Activated naive CD4-positive, alpha-beta T cell treated with anti-CD3 and anti-CD28 coated beads, Interleukin-2, amount 50 U/mL, for 24 hours (primary cell): ENCODE measurements around the gene SMG6.

Experiments
- H3K27ac Mint-ChIP-seq: one replicate; pipeline ENCODE4 v1.8.0; 2021; ENCODE audit warnings: mild to moderate bottlenecking, mixed read lengths
- H3K27me3 Mint-ChIP-seq: one replicate; pipeline ENCODE4 v1.8.0; 2021; ENCODE audit warnings: mixed read lengths
- H3K36me3 Mint-ChIP-seq: one replicate; pipeline ENCODE4 v1.8.0; 2021; ENCODE audit warnings: mixed read lengths
- H3K4me1 Mint-ChIP-seq: one replicate; pipeline ENCODE4 v1.8.0; 2021; ENCODE audit warnings: mixed read lengths
- H3K4me3 Mint-ChIP-seq: one replicate; pipeline ENCODE4 v1.8.0; 2021; ENCODE audit warnings: mild to moderate bottlenecking, mixed read lengths
- H3K9me3 Mint-ChIP-seq: one replicate; pipeline ENCODE4 v1.8.0; 2021; ENCODE audit warnings: mixed read lengths

Gene SMG6

DNA sequence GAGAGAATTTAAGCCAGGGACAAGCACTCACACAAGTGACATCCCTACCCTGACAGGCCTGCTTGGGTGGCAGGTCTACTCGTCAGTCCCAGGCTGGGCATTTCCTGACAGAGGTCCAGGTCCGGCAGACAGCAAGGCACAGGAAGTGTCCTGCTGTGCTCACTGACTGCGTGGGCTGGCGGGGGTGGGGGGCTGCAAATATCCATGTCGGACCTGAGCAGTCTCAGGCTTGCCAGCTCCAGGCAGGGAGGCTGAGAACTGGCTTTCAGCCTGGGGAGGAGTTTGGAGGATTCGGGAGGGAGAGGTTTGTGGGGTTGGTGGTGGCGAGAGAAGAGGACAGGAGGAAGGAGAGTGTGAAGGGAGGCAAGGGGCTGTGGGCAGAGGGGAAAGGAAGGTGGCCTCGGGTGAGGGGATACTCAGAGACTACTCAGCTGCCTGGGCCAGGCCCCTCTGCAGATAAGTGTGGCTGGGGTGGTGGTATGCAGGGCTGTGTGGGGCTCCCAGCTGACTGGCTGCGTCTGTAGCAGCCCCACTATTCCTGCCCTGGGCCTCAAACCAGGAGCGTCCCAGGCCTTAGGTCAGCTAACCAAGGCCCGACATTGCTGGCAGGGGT is 240.9 kb downstream of the SMG6 start:
- Mint-ChIP-seq H3K36me3 (peaks cover 33% of the 10 kb centered on the region), H3K4me1 (peaks cover 8% of the 10 kb centered on the region)

DNA sequence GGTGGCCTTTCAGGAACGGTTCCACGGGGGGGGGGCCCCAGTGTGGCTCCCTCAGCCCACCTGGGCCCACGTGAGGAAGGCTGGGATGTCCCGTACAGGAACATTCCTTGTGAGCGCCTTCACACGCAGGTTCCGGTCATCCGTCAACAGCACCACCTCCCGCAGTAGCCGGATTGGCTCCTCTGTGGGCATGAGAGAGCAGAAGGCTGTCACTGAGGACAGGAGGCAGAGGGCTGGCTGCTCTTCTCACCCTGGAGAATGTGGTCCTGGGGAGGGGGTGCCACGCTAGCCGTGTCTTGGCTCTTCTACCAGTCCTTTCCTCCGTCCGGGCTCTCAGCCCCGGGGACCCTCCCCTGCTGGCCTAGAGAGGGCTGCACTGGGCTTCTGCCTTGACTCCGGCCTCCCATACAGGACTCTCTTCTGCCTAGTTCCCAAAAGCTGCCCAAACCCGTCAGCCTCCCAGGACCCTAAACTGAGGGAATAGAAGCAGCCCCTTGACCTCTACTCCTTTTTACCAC is 242.1 kb downstream of the SMG6 start:
- H3K27ac Mint-ChIP-seq, result peak overlapping the region; percentile 70
- no peaks in the 10 kb centered on the region for H3K9me3 Mint-ChIP-seq
- H3K36me3 Mint-ChIP-seq, result peaks cover 33% of the 10 kb centered on the region
- H3K4me3 Mint-ChIP-seq, result no peak overlapping the region
- peaks cover 8% of the 10 kb centered on the region for H3K4me1 Mint-ChIP-seq
- peaks cover 5% of the 10 kb centered on the region for H3K27me3 Mint-ChIP-seq

More for the DNA sequence above, 240.9 kb downstream of the SMG6 start:
- H3K27ac Mint-ChIP-seq, result no peak overlapping the region
- no peaks in the 10 kb centered on the region for H3K9me3 Mint-ChIP-seq
- peaks cover 5% of the 10 kb centered on the region for H3K27me3 Mint-ChIP-seq
- no peak overlapping the region for H3K4me3 Mint-ChIP-seq

DNA sequence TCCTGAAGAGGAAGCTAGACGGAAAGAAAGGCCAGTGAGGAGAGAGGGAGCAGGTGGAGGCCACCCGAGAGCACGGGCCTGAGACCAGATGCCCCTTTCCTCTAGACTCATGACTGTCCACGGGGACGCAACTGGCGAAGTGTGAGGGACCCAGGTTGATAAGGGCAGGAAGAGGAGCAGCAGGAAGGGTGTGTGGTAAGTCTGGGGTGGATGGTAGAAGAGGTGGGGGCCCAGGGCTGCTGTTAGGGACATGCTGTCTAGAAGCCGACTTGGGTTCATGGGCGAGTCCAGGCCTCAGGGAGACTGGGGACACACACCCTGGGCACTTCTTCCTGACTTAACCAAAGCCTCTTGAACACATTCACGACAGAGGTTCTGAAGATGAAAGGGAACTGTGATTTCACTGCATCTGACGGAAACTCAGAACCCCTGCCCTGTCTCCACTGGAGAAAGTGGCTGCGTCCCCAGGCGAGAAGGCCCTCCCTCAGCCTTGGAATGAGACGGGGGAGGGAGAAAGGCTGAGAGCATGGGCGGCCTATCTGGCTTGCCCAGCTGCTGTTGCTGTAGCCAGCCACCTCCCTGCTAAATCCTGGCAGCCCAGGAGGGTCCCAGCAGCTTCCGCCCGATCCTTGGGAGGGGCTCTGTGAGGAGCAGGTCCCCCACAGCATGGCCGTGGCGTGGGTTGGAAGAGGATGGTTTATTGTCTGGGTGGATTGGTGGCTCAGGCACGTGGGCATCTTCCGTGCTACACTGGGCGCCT is 242.7 kb downstream of the SMG6 start:
- Mint-ChIP-seq H3K27ac (no peak overlapping the region), H3K9me3 (no peaks in the 10 kb centered on the region), H3K27me3 (peaks cover 5% of the 10 kb centered on the region), H3K36me3 (peaks cover 31% of the 10 kb centered on the region), H3K4me1 (peaks cover 8% of the 10 kb centered on the region), H3K4me3 (no peak overlapping the region)

DNA sequence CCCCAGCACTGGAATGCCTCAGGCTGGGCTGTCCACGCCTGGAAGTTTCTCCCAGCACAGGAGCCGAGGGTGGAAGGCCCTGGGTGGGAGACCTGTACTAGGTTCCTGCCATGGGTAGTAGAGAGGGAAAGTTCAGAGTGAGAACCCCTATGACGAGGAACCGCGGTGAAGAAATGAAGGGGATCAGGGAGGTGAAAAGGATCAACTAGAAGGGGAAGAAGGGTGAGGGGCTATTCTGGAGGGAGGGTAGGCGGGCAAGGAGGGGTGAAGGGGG is 243.3 kb downstream of the SMG6 start:
- peaks cover 27% of the 10 kb centered on the region for H3K36me3 Mint-ChIP-seq
- no peaks in the 10 kb centered on the region for H3K9me3 Mint-ChIP-seq
- peaks cover 5% of the 10 kb centered on the region for H3K27me3 Mint-ChIP-seq
- peak overlapping the region; percentile 70 for H3K27ac Mint-ChIP-seq
- no peak overlapping the region for H3K4me3 Mint-ChIP-seq
- H3K4me1 Mint-ChIP-seq, result peaks cover 8% of the 10 kb centered on the region

DNA sequence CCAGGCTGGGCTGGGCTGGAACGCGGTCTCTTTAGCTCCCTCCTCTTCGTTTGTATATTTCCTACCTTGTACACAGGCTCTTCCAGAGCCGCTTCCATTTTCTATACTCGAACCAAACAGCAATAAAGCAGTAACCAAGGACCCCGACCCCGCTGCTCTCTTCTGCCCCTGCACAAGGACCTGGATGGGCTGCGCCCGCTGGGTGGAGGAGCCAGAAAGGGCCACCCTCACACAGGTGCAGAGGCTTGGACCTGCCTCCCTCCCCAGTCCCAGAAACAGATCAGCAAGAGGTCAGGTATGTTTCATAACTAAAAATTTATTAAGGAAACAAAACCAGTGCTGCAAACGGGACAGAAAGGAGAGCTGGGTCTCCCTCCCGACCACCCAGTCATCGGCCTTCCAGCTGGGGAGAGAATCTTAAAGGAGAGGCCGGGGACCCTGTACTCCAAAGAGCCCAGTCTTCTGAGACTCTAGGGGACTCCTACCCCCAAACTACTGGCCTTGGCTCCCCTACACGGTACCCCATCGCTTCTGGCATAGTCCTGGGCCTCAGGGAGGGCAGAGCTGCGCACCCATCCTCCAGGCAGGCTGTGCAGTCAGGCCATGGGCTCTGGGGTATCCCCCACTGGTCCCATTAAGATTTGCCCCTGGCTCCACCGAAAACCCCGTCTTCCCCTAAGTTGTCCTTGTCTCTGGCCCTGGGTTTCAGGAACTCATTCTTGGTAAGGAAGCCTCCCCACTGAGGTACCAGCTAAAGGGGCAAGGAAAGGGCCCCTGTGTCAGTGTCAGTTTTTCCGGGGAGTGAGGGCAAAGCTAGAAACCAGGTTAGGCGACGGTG is 243.8 kb downstream of the SMG6 start:
- Mint-ChIP-seq H3K4me1 (peaks cover 8% of the 10 kb centered on the region), H3K4me3 (no peak overlapping the region), H3K27me3 (peaks cover 3% of the 10 kb centered on the region), H3K27ac (peak overlapping the region; percentile 79), H3K9me3 (no peaks in the 10 kb centered on the region), H3K36me3 (peaks cover 24% of the 10 kb centered on the region)

DNA sequence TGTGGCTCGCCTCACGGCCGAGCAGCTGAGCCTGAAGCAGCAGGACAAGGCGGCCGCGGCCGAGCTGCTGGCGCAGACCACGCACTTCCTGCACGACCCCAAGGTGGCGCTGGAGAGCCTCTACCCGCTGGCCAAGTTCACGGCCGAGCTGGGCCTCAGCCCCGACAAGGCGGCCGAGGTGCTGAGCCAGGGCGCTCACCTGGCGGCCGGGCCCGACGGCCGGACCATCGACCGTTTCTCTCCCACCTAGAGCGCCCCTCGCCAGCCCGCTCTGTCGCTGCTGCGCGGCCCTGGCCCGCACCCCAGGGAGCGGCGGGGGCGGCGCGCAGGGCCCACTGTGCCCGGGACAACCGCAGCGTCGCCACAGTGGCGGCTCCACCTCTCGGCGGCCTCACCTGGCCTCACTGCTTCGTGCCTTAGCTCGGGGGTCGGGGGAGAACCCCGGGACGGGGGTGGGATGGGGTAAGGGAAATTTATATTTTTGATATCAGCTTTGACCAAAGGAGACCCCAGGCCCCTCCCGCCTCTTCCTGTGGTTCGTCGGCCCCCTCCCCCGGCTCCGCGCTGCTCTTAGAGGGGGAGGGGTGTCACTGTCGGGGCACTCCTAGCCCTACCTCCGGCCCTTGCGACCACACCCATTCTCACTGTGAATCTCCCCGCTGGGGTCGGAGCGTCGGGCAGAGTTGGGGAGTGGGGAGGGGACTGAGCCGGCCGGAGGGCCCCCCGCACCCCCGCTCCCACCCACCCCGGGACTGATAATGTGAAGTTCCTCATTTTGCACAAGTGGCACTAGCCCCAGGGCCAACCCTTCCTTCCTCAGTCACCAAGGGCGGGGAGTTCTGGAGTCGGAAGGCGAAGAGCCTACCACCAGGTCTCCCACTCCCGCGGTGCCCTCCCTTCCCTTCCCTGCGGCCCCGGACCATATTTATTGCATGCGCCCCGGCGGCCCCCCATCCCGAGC is 244.7 kb downstream of the SMG6 start:
- Mint-ChIP-seq H3K4me1 (peaks cover 14% of the 10 kb centered on the region), H3K4me3 (no peak overlapping the region), H3K36me3 (peaks cover 18% of the 10 kb centered on the region), H3K9me3 (no peaks in the 10 kb centered on the region), H3K27ac (peak overlapping the region; percentile 79), H3K27me3 (peaks cover 3% of the 10 kb centered on the region)

DNA sequence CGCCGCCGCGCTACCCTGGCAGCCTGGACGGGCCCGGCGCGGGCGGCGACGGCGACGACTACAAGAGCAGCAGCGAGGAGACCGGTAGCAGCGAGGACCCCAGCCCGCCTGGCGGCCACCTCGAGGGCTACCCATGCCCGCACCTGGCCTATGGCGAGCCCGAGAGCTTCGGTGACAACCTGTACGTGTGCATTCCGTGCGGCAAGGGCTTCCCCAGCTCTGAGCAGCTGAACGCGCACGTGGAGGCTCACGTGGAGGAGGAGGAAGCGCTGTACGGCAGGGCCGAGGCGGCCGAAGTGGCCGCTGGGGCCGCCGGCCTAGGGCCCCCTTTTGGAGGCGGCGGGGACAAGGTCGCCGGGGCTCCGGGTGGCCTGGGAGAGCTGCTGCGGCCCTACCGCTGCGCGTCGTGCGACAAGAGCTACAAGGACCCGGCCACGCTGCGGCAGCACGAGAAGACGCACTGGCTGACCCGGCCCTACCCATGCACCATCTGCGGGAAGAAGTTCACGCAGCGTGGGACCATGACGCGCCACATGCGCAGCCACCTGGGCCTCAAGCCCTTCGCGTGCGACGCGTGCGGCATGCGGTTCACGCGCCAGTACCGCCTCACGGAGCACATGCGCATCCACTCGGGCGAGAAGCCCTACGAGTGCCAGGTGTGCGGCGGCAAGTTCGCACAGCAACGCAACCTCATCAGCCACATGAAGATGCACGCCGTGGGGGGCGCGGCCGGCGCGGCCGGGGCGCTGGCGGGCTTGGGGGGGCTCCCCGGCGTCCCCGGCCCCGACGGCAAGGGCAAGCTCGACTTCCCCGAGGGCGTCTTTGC is 245.6 kb downstream of the SMG6 start:
- peak overlapping the region; percentile 51 for H3K4me3 Mint-ChIP-seq
- peaks cover 3% of the 10 kb centered on the region for H3K27me3 Mint-ChIP-seq
- H3K36me3 Mint-ChIP-seq, result peaks cover 15% of the 10 kb centered on the region
- H3K27ac Mint-ChIP-seq, result peak overlapping the region; percentile 51
- H3K9me3 Mint-ChIP-seq, result no peaks in the 10 kb centered on the region
- peaks cover 18% of the 10 kb centered on the region for H3K4me1 Mint-ChIP-seq

DNA sequence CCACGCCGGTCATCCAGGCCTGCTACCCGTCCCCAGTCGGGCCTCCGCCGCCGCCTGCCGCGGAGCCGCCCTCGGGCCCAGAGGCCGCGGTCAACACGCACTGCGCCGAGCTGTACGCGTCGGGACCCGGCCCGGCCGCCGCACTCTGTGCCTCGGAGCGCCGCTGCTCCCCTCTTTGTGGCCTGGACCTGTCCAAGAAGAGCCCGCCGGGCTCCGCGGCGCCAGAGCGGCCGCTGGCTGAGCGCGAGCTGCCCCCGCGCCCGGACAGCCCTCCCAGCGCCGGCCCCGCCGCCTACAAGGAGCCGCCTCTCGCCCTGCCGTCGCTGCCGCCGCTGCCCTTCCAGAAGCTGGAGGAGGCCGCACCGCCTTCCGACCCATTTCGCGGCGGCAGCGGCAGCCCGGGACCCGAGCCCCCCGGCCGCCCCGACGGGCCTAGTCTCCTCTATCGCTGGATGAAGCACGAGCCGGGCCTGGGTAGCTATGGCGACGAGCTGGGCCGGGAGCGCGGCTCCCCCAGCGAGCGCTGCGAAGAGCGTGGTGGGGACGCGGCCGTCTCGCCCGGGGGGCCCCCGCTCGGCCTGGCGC is 246.3 kb downstream of the SMG6 start:
- H3K27ac Mint-ChIP-seq, result no peak overlapping the region
- no peaks in the 10 kb centered on the region for H3K9me3 Mint-ChIP-seq
- peaks cover 3% of the 10 kb centered on the region for H3K27me3 Mint-ChIP-seq
- H3K4me3 Mint-ChIP-seq, result no peak overlapping the region
- H3K36me3 Mint-ChIP-seq, result peaks cover 13% of the 10 kb centered on the region
- peaks cover 20% of the 10 kb centered on the region for H3K4me1 Mint-ChIP-seq

DNA sequence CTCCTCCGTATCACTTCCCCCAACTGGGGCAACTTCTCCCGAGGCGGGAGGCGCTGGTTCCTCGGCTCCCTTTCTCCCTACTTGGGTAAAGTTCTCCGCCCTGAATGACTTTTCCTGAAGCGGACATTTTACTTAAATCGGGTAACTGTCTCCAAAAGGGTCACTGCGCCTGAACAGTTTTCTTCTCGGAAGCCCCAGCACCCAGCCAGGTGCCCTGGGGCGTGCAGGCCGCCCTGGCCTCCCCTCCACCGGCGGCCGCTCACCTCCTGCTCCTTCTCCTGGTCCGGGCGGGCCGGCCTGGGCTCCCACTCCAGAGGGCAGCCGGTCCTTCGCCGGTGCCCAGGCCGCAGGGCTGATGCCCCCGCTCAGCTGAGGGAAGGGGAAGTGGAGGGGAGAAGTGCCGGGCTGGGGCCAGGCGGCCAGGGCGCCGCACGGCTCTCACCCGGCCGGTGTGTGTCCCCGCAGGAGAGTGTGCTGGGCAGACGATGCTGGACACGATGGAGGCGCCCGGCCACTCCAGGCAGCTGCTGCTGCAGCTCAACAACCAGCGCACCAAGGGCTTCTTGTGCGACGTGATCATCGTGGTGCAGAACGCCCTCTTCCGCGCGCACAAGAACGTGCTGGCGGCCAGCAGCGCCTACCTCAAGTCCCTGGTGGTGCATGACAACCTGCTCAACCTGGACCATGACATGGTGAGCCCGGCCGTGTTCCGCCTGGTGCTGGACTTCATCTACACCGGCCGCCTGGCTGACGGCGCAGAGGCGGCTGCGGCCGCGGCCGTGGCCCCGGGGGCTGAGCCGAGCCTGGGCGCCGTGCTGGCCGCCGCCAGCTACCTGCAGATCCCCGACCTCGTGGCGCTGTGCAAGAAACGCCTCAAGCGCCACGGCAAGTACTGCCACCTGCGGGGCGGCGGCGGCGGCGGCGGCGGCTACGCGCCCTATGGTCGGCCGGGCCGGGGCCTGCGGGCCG is 247.1 kb downstream of the SMG6 start:
- peaks cover 9% of the 10 kb centered on the region for H3K36me3 Mint-ChIP-seq
- peak overlapping the region; percentile 23 for H3K27ac Mint-ChIP-seq
- H3K4me3 Mint-ChIP-seq, result peak overlapping the region; percentile 80
- H3K9me3 Mint-ChIP-seq, result no peaks in the 10 kb centered on the region
- H3K4me1 Mint-ChIP-seq, result peaks cover 27% of the 10 kb centered on the region
- H3K27me3 Mint-ChIP-seq, result peaks cover 4% of the 10 kb centered on the region

DNA sequence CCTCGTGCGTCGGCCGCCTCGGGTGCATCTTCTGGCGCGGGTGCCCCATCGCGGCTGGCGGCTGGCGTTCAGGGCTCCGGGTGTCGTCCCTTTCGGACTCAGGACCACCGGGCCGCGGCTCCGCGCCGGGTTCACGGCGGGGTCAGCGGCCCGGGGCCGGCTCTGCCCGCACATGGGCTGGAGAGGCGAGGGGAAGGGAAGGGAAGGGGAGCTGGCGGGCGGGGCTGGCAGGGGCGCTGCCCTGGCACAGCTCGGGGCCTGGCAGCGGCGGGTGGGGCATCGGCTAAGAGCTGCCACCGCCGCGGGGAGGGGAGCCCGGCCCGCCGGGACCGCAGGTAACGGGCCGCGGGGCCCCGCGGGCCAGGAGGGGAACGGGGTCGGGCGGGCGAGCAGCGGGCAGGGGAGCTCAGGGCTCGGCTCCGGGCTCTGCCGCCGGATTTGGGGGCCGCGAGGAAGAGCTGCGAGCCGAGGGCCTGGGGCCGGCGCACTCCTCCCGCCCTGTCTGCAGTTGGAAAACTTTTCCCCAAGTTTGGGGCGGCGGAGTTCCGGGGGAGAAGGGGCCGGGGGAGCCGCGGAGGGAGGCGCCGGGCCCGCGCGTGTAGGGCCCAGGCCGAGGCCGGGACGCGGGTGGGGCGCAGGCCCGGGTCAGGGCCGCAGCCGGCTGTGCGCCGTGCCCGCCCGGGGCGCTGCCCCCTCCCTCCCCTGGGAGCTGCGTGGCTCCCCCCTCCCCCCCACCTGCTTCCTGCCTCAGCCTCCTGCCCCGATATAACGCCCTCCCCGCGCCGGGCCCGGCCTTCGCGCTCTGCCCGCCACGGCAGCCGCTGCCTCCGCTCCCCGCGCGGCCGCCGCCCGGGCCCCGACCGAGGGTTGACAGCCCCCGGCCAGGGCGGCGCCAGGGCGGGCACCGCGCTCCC is 248.0 kb downstream of the SMG6 start:
- H3K9me3 Mint-ChIP-seq, result no peaks in the 10 kb centered on the region

DNA sequence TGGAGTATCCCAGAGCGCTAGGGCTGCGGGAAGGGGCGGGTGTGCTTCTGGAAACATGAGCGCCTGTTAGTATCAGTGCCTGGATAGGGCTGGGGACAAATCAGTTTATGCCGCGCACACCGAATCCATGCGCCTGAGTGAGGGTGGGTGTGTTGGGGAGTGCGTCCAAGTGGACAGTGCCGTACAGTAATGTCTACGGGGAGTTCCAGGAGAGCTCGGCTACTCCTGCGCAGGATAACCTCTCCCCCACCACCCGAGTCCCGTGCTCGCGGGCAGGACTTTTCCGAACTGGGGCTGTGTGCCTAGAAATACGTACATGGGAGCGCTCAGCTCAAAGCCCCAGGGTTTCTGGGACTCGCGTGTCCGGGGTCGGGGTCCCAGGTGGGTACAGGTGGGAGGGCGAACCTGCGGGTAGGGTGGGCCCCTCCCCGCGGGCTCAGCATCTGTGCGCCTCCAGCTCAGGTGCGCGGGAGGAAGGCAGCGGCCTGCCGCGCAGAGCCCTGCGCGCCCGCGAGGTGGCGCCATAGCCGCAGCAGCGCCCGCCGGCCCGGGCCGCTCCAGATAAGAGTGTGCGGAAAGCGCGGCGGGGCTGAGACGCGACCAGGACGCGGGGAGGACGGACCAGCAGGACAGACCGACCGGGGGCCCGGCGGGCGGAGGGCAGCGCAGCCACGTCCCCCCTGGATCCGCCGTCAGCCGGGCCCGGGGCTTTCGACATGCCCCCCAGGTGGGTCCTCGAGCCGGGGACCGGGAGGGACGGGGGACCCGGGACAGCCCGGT is 248.9 kb downstream of the SMG6 start, which contains the start of gene HIC1:
TSS of gene HIC1 (plus strand) at position 592 of the 780 bp plus-strand sequence. CDS start 1,588 bp downstream, outside the sequence.
- Mint-ChIP-seq H3K4me3 (peak within 1 kb of the TSS; percentile 79), H3K4me1 (peaks cover 22% of the 10 kb centered on the region), H3K9me3 (no peaks in the 10 kb centered on the region), H3K27me3 (peaks cover 4% of the 10 kb centered on the region), H3K27ac (no peak within 1 kb of the TSS), H3K36me3 (peaks cover 3% of the 10 kb centered on the region)

More for the DNA sequence above, 248.0 kb downstream of the SMG6 start:
- Mint-ChIP-seq H3K36me3 (peaks cover 7% of the 10 kb centered on the region), H3K27ac (no peak overlapping the region), H3K4me3 (peak overlapping the region; percentile 80), H3K27me3 (peaks cover 4% of the 10 kb centered on the region), H3K4me1 (peaks cover 27% of the 10 kb centered on the region)

DNA sequence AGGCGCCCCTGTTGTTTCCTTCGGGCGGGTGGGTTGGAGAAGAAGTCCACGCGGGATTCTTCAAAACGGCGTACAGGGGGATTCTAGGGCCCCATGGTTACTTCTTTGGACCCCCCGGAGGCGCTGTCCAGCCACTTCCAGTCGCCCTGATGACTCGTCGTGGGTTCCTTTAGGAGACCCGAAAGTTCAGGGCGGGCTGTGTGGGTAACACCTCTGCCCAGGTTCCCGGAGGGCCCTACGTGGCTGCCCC is 249.4 kb downstream of the SMG6 start:
- H3K27me3 Mint-ChIP-seq, result peaks cover 2% of the 10 kb centered on the region
- no peaks in the 10 kb centered on the region for H3K9me3 Mint-ChIP-seq
- no peak overlapping the region for H3K27ac Mint-ChIP-seq
- no peaks in the 10 kb centered on the region for H3K36me3 Mint-ChIP-seq
- H3K4me1 Mint-ChIP-seq, result peaks cover 21% of the 10 kb centered on the region
- peak overlapping the region; percentile 79 for H3K4me3 Mint-ChIP-seq
